GM21423 (cell line): ENCODE measurements around the gene FASLG.
A peak's percentile ranks its signal among the peaks of the same experiment; 100 is the strongest.
"Not testable (repeated sequence)": the region's sequence is repeated elsewhere in the genome, so short reads cannot be mapped to it uniquely, and the experiment has no call there.

Experiments used
- ATAC-seq: cut with Tn5 transposase; IDR thresholded peaks from one replicate; pipeline ENCODE4 v1.9.1; 2021; ENCODE audit warnings: mild to moderate bottlenecking, moderate library complexity; ENCODE audit not compliant: unreplicated experiment

FASLG gene

GRCh38 chr1:172680733-172681275 is 21.9 kb downstream of the FASLG start:
- no peak for ATAC-seq

- no peak for ATAC-seq
Measured at GRCh38 chr1:172682812-172683211, 23.9 kb downstream of the FASLG start.

- no peak for ATAC-seq
Measured at GRCh38 chr1:172686143-172686542, 27.2 kb downstream of the FASLG start.

DNA sequence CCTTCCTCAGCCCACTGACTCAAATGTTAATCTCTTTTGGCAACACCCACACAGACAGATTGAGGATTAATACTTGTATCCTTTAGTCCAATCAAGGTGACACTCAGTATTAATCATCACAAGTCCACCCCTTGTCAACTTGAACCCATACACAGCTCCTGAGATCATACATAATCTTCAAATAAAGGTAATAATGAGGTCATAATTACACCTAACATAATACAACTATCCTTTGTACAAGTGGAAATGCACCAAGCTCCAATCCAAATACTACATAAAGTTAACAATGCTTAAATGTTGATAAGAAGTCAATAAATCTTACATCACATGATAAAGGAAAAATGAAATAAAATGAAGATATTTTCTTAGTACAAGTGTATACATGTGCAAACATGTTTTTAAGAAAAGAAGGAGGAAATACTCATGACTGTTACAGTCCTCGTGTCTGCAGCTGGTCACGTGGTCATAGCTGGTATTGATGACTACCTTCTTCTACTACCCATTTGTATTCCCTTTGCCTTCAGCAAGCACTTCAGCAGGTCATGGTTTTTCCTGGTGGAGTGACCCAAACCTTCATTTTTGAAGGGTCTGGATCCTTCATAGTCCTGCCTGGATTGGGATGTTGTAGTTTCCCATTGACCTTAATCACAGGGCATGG is 29.7 kb downstream of the FASLG start:
- not testable (repeated sequence) for ATAC-seq

- not testable (repeated sequence) for ATAC-seq
Measured at GRCh38 chr1:172690925-172691324, 32.0 kb downstream of the FASLG start.

GRCh38 chr1:172697534-172698002 is 38.7 kb downstream of the FASLG start:
- no peak for ATAC-seq

DNA sequence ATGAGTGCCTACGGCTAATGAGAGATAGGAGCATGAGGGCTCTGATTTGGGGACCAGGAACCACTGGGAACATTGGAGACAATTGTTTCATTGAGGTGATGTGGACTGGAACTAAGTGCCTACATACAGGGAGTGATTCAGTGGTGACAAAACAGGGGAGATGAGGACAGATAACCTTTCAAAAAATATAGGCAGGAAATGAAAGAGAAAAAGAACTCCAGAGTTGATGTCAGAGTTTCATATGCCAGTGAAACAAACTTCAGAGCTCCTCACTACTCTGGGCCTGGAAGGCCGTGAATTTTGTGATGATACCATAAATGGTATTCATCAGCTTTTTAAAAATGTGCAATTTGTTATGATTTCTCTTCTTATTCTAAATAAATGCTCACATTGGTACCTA is 39.3 kb downstream of the FASLG start:
- ATAC-seq = no peak

DNA sequence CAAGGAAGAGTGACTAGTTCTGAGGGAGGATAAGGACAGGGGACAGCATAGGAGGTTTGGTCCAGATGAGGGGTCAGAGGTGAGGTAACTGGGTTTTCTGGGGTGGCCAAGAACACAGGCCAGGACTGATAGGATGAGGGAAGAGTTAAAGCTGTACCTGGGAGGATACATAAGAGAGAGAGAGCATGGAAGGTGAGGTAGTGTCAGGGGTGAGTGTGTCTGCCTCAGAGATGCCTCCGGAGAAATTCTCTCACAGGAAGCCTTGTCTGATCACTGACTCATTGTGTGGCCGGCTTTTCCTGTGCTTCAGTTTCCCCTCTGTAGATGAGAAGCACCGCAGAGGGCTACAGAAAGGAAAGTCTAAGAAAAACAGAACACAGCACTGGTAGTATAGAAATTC is 40.2 kb downstream of the FASLG start:
- ATAC-seq = peak; percentile 90

- no peak for ATAC-seq
Measured at GRCh38 chr1:172699695-172700227, 40.9 kb downstream of the FASLG start.

DNA sequence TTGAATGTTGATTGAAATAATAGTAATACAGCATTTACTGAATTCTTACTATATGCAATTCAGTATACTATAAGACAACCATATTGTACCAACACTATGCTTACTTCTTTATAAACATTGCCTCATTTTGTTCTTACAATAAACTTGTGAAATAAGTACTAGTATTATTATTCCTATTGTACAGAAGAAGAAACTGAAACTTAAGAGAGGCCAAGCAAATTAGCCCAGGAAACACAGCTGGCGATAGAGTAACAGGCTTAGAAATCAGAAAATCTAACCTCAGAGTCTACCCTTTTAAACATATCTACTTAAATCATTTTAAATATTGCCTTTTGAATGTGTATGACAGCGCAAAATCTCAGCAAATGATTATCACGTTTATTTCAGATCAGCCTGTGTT is 41.7 kb downstream of the FASLG start:
- no peak for ATAC-seq

GRCh38 chr1:172704001-172704400 is 45.1 kb downstream of the FASLG start:
- ATAC-seq = no peak

DNA sequence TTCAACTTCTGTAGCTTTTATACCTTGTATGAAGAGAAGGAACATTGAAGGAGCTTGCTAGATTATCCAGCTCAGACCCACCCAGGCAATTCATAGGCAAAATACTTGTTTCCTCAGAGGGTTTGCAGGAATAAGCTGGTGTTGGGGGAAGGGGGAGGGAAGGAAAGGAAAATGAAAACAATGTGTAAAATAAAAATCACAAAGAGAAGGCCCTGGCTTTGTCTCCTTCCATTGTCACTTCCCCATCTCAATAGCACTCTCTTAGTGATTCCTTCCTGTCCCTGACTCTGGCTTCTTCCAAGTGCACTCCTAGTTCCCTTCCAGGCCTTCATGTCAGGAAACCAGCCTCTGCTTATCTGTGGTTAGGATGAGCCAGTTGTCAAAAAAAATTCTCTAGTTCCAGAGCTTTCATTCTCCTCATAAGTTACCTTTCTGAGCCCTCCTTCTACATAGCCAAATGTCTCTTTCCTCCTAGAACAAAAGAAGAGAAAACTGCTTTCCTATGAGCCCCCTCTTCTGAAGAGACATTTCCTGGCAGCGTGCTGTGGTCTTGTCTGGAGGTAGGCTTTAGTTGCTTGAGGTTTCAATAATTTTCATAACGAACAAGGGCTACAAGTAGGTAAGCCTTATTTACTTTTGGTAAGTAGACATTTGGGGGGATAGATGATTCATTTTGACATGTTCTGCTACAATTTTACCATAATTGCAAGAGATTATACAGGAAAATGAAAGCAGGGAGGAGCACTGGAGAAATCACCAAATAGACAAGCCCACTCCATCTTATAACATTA is 45.7 kb downstream of the FASLG start:
- no peak for ATAC-seq

DNA sequence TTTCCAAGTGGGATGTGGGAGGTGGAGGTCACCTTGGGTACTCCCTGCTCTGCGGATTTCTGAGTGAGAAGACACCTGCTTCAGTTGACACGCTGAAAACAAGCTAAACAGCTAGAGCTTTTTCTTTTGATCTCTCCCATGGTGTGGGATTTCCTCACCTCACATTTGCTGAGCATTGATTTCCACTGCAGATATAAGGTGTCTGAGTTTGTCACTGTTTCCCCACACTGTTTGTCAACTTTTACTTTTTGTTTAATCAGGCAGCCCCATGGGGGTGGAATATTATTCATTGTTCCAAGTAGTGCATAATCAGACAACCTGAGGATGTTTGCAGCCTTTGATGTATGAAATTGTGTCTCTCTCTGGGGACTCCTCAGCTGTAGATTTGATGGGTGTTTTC is 49.5 kb downstream of the FASLG start:
- no peak for ATAC-seq

DNA sequence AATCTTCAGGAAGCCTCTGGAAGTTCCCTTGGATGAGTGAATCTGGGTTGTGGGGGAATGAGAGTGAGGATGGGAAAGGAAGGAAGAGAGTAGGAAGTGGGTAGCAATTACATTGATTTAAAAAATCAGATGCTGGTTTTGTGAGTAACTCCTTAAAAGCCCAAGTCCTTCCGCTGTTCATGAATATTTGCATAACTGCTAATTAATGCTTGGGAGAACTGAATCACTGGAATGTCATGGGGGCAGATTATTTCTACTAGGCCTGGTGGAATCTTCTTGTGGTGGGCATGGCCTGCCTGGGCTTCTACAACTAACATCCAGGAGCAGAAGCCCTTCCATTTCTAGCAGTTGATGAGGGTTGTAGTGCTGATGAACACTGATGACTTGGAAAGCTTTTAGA is 52.7 kb downstream of the FASLG start:
- ATAC-seq = no peak

DNA sequence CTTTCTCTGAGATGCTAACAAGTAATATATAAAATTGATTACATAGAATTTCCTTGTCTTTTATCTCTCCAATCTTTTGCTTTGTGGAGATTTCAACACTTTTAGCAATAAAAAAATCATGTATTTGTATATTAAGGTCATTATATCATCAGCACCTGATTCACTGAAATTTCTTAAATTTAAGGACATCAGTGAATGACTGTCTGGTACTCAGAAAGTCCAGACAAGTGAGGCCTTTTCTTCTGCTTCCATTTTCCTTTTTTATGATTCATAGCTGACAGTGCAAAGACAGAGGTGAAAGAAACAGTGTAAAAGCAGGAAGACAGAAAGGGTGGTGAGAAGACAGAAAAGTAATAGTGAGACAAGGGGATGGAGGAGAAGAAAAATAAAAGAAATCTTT is 54.6 kb downstream of the FASLG start:
- ATAC-seq = no peak
